GM12801 (cell line): ENCODE results near the gene COG7.

Experiments
- TF ChIP-seq, protein P1 (sequence below): IDR thresholded peaks from one replicate; pipeline ENCODE4 v1.5.1; 2011; ENCODE audit warnings: control low read depth; ENCODE audit not compliant: insufficient read length; ENCODE audit errors: extremely low read depth

COG7 gene

DNA sequence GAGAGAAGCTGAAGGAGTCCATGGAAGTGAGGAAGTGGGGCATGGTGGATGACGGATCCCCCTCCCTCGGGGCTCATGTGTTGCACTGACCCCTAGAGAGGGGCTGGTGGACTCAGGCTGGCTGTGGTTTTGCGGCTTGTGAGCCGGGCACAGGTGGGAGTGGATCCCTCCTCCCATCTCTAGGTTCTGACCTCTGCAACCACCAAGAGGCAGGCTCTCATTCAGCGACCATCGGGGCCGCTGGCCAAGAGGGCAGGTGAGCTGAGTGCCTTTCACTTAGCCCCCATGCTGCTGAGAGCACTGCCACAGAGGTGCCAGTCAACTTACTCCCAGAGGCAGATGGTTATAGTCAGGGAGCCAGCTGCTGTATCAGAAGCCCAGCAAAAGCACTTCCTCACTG is 83.6 kb downstream of the COG7 start:
- TF ChIP-seq, protein P1, sequence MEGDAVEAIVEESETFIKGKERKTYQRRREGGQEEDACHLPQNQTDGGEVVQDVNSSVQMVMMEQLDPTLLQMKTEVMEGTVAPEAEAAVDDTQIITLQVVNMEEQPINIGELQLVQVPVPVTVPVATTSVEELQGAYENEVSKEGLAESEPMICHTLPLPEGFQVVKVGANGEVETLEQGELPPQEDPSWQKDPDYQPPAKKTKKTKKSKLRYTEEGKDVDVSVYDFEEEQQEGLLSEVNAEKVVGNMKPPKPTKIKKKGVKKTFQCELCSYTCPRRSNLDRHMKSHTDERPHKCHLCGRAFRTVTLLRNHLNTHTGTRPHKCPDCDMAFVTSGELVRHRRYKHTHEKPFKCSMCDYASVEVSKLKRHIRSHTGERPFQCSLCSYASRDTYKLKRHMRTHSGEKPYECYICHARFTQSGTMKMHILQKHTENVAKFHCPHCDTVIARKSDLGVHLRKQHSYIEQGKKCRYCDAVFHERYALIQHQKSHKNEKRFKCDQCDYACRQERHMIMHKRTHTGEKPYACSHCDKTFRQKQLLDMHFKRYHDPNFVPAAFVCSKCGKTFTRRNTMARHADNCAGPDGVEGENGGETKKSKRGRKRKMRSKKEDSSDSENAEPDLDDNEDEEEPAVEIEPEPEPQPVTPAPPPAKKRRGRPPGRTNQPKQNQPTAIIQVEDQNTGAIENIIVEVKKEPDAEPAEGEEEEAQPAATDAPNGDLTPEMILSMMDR = no peak

- TF ChIP-seq, protein P1 = no peak
Measured at GRCh38 chr16:23368469-23368868, 84.5 kb downstream of the COG7 start.

DNA sequence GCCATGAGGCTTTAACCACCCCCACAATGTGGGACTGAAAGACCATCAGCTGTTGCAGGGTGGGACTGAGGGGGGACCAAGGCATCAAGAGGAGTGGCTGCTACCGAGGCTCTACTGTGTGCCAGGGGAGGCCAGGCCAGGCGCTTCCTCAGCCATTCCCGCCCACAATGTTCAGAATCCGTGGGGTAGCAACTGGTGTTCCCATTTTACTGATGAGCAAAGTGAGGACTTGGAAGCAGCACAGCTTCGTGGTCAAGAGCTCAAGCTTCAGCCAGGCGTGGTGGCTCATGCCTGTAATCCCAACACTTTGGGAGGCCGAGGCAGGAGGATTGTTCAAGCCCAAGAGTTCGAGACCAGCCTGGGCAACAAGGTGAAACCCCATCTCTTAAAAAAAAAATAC is 85.0 kb downstream of the COG7 start:
- TF ChIP-seq, protein P1 = no peak

DNA sequence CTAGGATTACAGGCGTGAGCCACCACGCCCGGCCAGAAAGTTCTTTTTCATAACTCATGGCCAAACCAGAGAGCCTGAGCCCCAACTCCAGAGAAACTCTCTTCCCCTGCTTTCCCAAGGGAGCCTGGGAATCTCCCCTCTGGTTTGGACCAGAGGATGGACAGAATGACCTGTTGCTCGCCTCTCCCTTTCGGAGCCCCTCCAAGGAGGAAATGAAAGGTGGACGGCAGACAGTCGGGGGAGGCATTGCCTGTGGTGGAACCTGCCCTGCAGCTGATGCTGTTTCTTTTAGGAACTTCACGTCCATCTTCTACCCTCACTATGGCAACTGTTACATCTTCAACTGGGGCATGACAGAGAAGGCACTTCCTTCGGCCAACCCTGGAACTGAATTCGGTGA is 85.4 kb downstream of the COG7 start:
- TF ChIP-seq, protein P1 = no peak

DNA sequence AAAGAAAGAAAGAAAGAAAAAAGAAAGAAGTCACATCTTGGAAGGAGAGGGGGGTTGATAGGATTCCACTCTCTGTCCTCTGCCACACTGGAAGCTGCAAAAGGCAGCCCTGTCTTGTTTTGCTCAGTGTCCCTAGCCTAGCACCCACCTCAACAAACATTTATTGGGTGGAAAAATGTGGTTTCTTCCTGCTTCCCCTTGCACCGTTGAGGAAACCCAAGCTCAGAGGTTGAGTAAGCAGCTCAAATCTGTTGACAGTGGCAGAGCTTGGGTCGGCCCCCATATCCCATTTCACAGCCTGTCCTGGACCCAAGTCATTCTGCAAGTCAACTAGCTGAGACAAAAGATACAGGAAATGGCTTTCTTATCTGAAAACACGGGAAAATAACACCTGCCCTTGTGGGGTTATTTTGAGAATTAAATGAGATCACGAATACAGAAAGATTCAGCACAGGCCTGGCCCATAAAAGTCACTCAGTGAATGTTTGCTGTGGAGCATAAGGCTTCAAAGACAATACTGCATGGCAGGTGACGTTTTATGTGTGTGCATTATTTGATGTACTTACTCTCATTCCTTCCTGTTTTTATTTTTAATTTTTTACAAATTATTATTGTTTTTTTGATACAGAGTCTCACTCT is 87.3 kb downstream of the COG7 start:
- TF ChIP-seq, protein P1 = no peak

GRCh38 chr16:23362460-23363317 is 90.3 kb downstream of the COG7 start:
- TF ChIP-seq, protein P1 = no peak

DNA sequence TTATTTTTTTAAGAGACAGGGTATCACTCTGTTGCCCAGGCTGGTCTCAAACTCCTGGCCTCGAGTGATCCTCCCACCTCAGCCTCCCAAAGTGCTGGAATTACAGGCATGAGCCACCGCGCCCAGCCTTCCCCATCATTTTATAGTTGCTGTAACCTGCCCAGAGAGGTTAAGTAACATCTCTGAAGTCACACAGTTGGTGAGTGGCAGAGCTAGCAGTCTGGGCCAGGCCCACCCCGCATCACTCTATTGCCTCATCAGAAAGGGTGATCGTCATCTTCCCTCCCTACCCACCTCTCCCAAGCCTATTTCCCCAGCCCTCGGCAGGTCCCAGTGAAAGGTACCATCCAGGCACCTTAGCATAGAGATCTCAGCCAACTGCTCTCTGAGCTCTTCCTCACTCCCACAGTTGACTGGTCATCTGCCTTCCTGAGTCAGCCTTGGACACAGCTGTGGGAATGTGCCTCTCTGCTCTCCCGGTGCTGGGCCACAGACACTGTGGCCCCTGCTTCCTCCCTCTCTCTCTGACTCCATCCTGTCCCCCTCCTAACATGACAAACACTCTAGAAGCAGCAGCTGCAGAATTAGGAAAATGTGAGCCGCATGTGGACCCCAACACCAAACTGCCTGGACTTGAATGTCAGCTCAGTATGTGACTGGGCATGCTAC is 93.8 kb downstream of the COG7 start:
- TF ChIP-seq, protein P1 = no peak
